Lower lobe of right lung (tissue), 2 donors: ENCODE results near the gene RPS21. TPM values are rescaled to one million over a fixed set of nuclear protein-coding genes. Genes with fewer than 3 reads are reported as not detected.
A peak's percentile ranks its signal among the peaks of the same experiment; 100 is the strongest.

Source experiments
- ATAC-seq, 2 donors: fragments of 200-7000 bp; cut with Tn5 transposase; one replicate each; pipeline ENCODE4 v1.9.1; 2020 to 2022; ENCODE audit warnings: mild to moderate bottlenecking in 2 of 2, moderate library complexity in 2 of 2
- DNase-seq: peaks from one replicate; pipeline ENCODE4 v3.0.0-alpha.2; 2020
- H3K27ac ChIP-seq: fragments of 200-600 bp; one replicate; pipeline ENCODE4 v1.8.0; 2022
- H3K27me3 ChIP-seq: fragments of 200-600 bp; one replicate; pipeline ENCODE4 v1.8.0; 2022; ENCODE audit warnings: low read depth
- H3K36me3 ChIP-seq: fragments of 200-600 bp; one replicate; pipeline ENCODE4 v1.8.0; 2022; ENCODE audit warnings: mild to moderate bottlenecking
- H3K4me1 ChIP-seq: fragments of 200-600 bp; one replicate; pipeline ENCODE4 v1.8.0; 2022
- H3K4me3 ChIP-seq: fragments of 200-600 bp; one replicate; pipeline ENCODE4 v1.8.0; 2022; ENCODE audit warnings: mild to moderate bottlenecking
- H3K9me3 ChIP-seq: fragments of 200-600 bp; one replicate; pipeline ENCODE4 v1.8.0; 2022
- intact Hi-C: fragments of 100-400 bp; cut with DNase I; formaldehyde crosslinking; loops from one replicate; pipeline ENCODE4 v1.11.0; 2022
- total RNA-seq: library from RNA; stranded (reverse); fragmentation: NEBNext Ultra II Directional; extraction: Animal tissue kit (Norgen Biotek cat#: 25700); gene quantifications from one replicate; pipeline ENCODE4 v1.2.1, GENCODE V29; 2021
- TF ChIP-seq, protein P1 (sequence below): fragments of 200-600 bp; IDR thresholded peaks from one replicate; pipeline ENCODE4 v1.8.0; 2022; ENCODE audit warnings: antibody characterized with exemption, mild to moderate bottlenecking
- donor health status: DM: no; HTN: yes; CAD: no; lungs with severe emphysema.

RPS21 gene
- total RNA-seq, 1 donor from 2014 or later, result 1,104 TPM

- no peak for ATAC-seq
- no peak overlapping the region for H3K27ac ChIP-seq
- peak overlapping the region; percentile 70 for H3K4me3 ChIP-seq
- H3K4me1 ChIP-seq, result peaks cover 34% of the 10 kb centered on the region
- H3K27me3 ChIP-seq, result no peaks in the 10 kb centered on the region
- H3K9me3 ChIP-seq, result no peaks in the 10 kb centered on the region
- TF ChIP-seq, protein P1, sequence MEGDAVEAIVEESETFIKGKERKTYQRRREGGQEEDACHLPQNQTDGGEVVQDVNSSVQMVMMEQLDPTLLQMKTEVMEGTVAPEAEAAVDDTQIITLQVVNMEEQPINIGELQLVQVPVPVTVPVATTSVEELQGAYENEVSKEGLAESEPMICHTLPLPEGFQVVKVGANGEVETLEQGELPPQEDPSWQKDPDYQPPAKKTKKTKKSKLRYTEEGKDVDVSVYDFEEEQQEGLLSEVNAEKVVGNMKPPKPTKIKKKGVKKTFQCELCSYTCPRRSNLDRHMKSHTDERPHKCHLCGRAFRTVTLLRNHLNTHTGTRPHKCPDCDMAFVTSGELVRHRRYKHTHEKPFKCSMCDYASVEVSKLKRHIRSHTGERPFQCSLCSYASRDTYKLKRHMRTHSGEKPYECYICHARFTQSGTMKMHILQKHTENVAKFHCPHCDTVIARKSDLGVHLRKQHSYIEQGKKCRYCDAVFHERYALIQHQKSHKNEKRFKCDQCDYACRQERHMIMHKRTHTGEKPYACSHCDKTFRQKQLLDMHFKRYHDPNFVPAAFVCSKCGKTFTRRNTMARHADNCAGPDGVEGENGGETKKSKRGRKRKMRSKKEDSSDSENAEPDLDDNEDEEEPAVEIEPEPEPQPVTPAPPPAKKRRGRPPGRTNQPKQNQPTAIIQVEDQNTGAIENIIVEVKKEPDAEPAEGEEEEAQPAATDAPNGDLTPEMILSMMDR, result no peak
- DNase-seq, result no peak
- H3K36me3 ChIP-seq, result peaks cover 6% of the 10 kb centered on the region
- intact Hi-C loops, result no loop called here
Observed at GRCh38 chr20:62405981-62406513, 19.1 kb downstream of the RPS21 start.

DNA sequence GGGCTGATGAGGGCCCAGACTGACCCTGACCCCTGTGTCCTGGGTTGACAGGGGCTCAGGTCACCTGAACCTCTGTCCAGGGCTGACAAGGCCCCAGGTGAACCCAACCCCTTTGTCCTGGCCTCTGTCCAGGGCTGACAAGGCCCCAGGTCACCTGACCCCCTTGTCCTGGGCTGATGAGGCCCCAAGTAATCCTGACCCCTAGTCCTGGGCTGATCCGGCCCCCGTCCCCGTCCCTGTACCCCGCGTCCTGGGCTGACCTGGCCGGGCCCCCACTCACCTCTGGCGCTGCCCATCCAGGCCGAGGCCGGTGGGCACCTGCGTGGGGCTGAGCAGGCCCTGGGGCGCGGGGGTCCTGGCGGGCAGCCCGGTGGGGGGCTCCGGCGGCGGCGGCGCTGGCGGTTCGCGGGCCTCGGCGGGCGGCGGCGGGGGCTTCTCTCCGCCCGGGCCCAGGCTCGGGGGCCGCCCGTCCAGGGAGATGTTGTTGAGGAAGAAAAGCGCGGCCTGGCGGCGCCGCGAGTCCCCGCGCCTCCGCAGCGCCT lies 19.8 kb downstream of the RPS21 start:
- no peaks in the 10 kb centered on the region for H3K27me3 ChIP-seq
- TF ChIP-seq, protein P1, result no peak
- intact Hi-C loops, result no loop called here
- ATAC-seq (no peak), DNase-seq (no peak)
- H3K27ac ChIP-seq, result peak overlapping the region; percentile 49
- H3K4me3 ChIP-seq, result peak overlapping the region; percentile 70
- peaks cover 34% of the 10 kb centered on the region for H3K4me1 ChIP-seq
- H3K36me3 ChIP-seq, result peaks cover 6% of the 10 kb centered on the region
- no peaks in the 10 kb centered on the region for H3K9me3 ChIP-seq

GRCh38 chr20:62407221-62407992 lies 20.5 kb downstream of the RPS21 start, which contains the start of gene CABLES2:
TSS of gene CABLES2 (minus strand) at chr20:62407285. CDS start at chr20:62407276, 9 bp downstream.
- TF ChIP-seq, protein P1, result peak; percentile 38
- H3K36me3 ChIP-seq, result peaks cover 6% of the 10 kb centered on the region
- H3K27me3 ChIP-seq, result no peaks in the 10 kb centered on the region
- H3K9me3 ChIP-seq, result no peaks in the 10 kb centered on the region
- intact Hi-C loops, result no loop called here
- H3K4me1 ChIP-seq, result peaks cover 34% of the 10 kb centered on the region
- H3K27ac ChIP-seq, result peak within 1 kb of the TSS; percentile 63
- ATAC-seq (peak; percentile 94 to 95), DNase-seq (peak; percentile 96)
- peak within 1 kb of the TSS; percentile 70 for H3K4me3 ChIP-seq

- intact Hi-C loops, result no loop called here
- no peak overlapping the region for H3K4me3 ChIP-seq
Observed at GRCh38 chr20:62408055-62408454, 21.2 kb downstream of the RPS21 start.

DNA sequence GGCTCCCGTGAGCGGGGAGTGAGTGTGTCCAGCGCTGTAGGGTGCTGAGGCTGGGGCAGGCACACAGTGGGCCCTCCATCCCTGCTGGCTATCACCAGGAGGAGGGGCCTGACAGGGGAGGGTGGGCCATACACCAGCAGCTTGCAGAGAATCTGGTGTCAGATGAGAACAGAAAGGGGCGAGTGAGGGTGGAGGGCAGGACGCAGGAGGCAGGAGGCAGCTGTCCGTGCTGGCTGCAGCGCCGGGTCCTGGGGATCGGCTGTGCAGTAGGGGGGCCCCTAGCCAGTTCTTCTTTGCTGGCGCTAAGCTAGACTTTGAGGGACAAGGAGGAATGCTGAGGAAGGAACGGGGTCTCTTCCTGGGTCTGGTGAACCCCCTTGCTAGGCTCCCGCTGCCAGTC lies 21.7 kb downstream of the RPS21 start:
- Histone ChIP-seq H3K36me3 (no peaks in the 10 kb centered on the region), H3K4me3 (no peak overlapping the region), H3K9me3 (no peaks in the 10 kb centered on the region), H3K27me3 (no peaks in the 10 kb centered on the region), H3K4me1 (peaks cover 34% of the 10 kb centered on the region), H3K27ac (no peak overlapping the region)
- TF ChIP-seq, protein P1, result no peak
- ATAC-seq, result no peak
- no peak for DNase-seq
- intact Hi-C loops, result no loop called here

More at GRCh38 chr20:62408055-62408454, 21.2 kb downstream of the RPS21 start:
- H3K27ac ChIP-seq, result no peak overlapping the region
- H3K36me3 ChIP-seq, result no peaks in the 10 kb centered on the region
- ATAC-seq (no peak), DNase-seq (no peak)
- TF ChIP-seq, protein P1, result no peak
- H3K27me3 ChIP-seq, result no peaks in the 10 kb centered on the region
- H3K9me3 ChIP-seq, result no peaks in the 10 kb centered on the region
- H3K4me1 ChIP-seq, result peaks cover 34% of the 10 kb centered on the region
